HG03066 (cell line): Measurements from ENCODE around the gene MCOLN3.
"Not testable (repeated sequence)": the region's sequence is repeated elsewhere in the genome, so short reads cannot be mapped to it uniquely, and the experiment has no call there.

Source experiments
- ATAC-seq: cut with Tn5 transposase; IDR thresholded peaks from one replicate; pipeline ENCODE4 v1.9.1; 2021; ENCODE audit warnings: low read depth; ENCODE audit not compliant: unreplicated experiment

Gene MCOLN3

GRCh38 chr1:85054664-85055063 lies 6.4 kb upstream of the MCOLN3 start:
- ATAC-seq: no peak

DNA sequence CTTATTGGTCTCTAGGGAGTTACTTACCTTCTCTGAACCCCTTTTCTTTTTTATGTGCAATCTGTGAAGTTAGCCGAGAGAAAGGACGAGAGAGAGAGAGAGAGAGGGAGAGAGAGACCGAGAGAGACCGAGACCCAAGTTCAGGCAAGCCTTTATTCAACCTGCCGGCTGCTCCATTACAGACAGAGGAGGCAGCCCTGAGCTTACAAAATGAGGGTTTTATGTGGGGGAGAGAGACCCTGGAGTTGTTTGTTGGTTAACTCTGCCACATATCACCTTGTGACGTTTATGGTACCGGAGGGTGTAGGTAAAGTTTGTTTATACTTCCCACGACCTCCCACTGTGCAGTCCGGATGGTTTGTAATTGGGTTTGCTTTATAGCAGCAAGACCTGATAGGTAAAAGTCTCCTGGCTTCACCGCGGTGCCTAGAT lies 1.5 kb upstream of the MCOLN3 start:
- no peak for ATAC-seq

GRCh38 chr1:85047472-85048295 lies 616 bp downstream of the MCOLN3 start:
- peak; percentile 46 for ATAC-seq

GRCh38 chr1:85047144-85047471 lies 1.2 kb downstream of the MCOLN3 start:
- no peak for ATAC-seq

DNA sequence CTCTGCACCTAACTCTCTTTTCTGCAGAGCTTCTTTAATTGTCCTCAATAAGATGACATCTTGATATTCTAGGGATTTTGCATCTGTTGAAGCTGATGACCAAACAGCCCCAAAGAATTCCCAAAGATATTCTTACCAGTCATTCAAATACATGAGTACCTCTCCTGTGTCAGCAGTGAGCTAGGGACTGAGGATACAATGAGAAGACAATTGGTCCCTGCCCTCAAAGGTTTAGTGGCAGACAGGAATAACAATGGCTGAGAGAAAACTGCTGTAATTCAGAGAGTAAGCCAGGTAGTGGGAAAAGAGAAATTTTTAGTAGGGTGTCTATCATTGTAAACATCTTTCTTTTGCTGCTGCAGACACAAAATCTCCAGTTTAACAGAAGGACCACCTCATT lies 5.9 kb downstream of the MCOLN3 start:
- ATAC-seq: no peak

DNA sequence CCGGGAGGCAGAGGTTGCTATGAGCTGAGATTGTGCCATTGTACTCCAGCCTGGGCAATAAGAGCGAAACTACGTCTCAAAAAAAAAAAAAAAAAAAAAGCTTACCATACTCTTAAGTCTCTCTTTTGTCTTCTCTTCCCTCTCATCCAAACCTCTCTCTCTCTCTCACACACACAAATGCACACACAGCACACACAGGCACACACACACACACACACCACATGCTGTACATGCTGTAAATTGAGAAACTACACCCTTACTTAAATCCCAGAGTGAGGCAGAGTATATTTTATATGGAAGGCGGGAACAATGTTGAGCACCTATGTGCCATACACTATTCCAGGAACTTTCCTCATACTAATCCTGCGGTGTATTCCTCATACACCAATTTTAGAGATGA lies 6.5 kb downstream of the MCOLN3 start:
- no peak for ATAC-seq

DNA sequence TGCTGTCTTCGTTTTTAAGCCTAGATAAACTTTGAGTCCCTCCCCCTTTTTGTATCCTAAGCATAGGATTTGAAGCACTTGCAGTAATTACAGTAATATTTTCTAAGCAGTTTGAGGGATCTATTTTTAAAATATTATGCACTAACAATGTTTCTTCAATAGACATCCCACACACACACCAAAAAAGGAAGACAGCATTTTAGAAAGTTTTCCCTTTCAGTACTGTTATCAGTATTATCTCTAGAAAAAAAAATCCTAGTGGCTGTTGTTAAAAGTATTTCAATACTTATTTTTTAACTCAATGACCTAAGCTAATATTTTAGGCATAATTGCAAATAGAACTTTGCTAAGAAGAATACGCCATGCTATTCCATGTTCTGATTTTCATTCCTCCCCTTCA lies 15.1 kb downstream of the MCOLN3 start:
- no peak for ATAC-seq

- ATAC-seq: no peak
Observed at GRCh38 chr1:85030536-85030935, 17.8 kb downstream of the MCOLN3 start.

DNA sequence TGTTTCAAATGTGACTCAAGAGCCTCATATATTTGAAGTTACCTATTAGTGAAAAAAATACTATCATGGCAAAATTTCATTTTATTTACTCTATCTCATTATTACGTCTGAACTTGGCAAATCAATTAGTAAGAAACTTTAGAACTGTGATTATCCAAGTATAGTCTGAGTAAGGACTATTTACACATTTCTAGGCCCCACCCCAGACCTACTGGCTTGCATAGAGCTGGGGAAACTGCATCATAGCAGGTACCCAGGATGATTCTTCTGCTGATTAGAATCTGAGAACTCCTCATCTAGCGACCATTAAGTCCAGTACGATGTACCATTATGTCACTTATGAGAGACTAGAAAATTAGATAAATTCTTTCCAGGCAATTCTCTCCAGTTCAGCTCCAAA lies 20.1 kb downstream of the MCOLN3 start:
- ATAC-seq: no peak

DNA sequence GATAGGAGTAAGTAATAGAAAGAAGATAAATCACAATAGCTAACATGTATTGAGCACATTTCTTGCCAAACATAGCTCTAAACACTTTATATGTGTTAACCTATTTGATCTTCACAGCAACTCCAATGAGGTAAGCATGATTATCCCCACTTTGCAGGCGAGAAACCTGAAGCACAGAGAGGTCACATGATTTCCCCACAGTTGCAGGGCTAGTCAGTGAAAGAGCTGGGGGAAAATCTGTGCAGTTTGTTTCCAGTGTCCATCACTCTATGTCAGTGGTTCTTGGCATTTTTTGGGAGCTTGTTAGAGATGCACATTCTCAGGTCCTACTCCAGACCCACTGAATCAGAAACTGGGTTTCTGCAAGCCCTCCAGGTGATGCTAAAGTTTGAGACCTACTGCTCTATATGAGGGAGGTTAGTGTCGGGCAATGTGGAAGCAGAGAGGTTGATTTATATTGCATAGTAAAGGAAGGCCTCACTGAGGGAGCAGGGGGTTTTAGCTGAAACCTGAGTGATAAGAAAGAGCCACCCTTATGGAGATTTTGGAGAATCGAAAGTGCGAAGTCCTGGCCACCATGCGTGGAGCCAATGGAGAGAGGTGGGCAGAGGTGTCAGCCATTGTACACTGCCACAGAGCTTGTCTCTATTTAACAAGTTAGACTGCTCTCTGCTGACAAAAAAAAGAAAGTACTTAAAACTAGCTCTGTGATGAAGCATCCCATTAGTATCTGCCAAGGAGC lies 20.9 kb downstream of the MCOLN3 start:
- ATAC-seq: peak; percentile 78

- ATAC-seq: no peak
Observed at GRCh38 chr1:85025940-85026339, 22.4 kb downstream of the MCOLN3 start.

GRCh38 chr1:85024736-85025135 lies 23.6 kb downstream of the MCOLN3 start:
- no peak for ATAC-seq

- ATAC-seq: no peak
Observed at GRCh38 chr1:85022700-85023099, 25.6 kb downstream of the MCOLN3 start.

- no peak for ATAC-seq
Observed at GRCh38 chr1:85019994-85020393, 28.3 kb downstream of the MCOLN3 start.

DNA sequence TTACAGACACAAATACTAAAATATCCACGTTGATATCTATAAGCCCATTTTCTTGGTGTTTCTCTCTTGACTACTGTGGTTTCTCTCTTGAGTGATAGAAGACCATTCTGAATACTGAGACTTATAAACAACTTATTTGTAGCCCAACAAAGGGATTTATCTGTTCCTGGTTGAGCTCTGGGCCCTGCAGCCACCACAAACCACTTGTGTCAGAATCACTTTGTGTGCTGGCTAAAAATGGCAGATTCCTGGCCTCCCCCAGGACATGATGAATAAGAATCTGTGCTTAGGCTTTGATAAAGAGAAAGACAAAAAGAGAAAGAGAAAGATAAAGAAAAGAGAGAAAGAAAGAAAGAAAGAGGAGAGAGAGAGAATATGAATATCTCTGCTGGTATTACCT lies 32.5 kb downstream of the MCOLN3 start:
- ATAC-seq: no peak

DNA sequence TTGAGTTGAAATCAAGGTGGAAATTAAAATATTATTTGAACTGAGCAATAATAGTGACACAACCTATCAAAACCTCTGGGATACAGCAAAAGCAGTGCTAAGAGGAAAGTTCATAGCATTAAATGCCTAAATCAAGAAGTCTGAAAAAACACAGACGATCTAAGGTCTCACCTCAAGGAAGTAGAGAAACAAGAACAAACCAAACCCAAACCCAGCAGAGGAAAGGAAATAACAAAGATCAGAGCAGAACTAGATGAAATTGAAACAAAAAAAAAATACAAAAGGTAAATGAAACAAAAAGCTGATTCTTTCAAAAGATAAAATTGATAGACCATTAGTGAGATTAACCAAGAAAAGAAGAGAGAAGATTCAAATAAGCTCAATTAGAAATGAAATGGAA lies 42.7 kb downstream of the MCOLN3 start:
- ATAC-seq: not testable (repeated sequence)

DNA sequence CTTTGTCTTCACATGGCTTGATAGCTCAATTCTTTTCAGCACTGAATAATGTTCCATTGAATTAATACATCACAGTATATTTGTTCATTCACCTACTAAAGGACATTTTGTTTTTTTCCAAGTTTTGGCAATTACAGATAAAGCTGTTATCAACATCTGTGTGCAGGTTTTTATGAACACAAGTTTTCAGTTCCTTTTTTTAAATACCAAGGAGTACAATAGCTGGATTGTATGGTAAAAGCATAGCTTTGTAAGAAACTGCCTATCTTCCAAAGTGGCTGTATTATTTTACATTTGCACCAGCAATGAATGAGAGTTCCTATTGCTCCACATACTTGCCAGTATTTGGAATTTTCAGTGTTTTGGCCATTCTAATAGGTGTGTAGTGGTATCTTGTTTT lies 46.6 kb downstream of the MCOLN3 start:
- no peak for ATAC-seq

DNA sequence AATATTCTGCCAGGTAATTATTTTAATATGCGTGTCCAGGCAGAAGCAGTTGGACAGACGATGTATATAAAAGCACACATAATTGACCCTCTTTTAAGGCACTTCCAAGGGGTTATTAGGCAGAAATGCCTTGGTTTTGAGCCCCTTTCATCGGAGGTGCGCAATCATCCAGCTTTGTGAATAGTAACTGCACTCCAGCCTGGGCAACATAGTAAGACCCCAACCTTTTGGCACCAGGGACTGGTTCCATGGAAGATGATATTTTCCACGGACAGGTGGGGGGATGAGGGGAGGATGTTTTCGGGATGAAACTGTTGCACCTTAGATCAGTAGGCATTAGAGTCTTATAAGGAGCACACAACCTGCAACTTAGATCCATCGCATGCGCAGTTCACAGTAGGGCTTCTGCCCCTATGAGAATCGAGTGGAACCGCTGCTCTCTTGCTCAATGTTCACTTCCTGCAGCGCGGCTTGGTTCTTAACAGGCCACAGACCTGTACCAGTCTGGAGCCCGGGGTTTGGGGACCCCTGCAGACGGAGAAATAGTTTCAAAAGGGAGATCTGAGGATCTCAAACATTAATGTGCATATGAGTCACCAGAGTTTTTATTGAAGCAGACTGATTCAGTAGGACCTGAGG lies 49.5 kb downstream of the MCOLN3 start:
- no peak for ATAC-seq

DNA sequence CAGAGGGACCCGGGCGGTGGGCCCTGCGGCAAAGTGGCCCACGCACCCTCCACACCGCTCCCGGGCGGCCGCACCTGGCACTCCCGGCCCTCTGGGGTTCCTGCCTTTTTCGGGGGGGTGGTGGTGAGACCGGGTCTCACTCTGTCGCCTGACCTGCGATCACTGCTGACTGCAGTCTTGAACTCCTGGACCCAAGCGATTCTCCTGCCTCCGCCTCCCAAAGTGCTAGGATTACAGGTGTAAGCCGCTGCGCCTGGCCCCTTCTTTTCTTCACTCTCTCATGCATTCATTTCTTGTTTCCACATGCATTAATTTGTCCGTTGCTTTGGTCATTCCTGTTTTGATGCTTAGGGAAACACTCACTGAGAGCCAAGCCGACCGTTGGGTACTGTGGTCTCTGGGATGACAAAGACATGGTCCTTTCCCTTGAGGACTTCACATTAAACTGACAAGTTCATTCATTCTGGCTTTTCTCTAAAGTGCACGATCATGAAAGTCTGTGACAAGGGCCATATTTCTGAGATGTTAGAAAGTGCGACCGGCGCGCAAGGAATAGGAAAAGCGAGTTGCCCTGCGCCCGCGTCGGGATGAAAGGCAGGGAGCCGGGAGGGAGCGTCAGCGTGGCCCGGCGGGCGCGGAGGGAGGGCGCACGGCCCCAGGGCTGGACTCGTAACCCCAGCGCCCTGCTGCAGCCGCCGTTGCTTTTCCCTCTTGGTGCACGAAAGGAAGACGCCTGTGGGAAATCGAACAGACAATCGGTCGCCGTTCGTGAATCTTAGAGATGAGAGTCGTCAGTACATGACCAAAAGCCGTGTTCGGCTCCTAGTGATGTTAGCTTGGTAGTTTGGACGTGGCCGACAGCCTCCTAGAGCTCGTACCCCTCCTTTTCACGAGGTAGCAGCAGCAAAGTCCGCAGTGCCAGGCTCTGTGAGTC lies 50.4 kb downstream of the MCOLN3 start:
- no peak for ATAC-seq

GRCh38 chr1:84996846-84997666 lies 51.2 kb downstream of the MCOLN3 start, which contains the start of gene MCOLN2:
Gene MCOLN2, minus strand, starts transcription at chr1:84997113. Its CDS starts 241 bp downstream, at chr1:84996872.
- peak; percentile 41 for ATAC-seq
